Muscle layer of colon (tissue), 2 donors: ENCODE results near the gene TEAD3.
"Not testable (repeated sequence)": the region's sequence is repeated elsewhere in the genome, so short reads cannot be mapped to it uniquely, and the experiment has no call there.

ENCODE experiments used
- H3K27ac ChIP-seq: one replicate; pipeline ENCODE4 v1.7.0; 2013; ENCODE audit warnings: low read depth, mild to moderate bottlenecking, low read length, moderate library complexity
- H3K27me3 ChIP-seq, 2 donors: one replicate each; pipeline ENCODE4 v1.7.0; 2013; ENCODE audit warnings: low read length in 2 of 2, mild to moderate bottlenecking in 2 of 2; ENCODE audit not compliant: insufficient read depth in 2 of 2, control insufficient read depth in 1 of 2
- H3K36me3 ChIP-seq: one replicate; pipeline ENCODE4 v1.7.0; 2013; ENCODE audit warnings: mild to moderate bottlenecking, low read length; ENCODE audit not compliant: insufficient read depth
- H3K4me1 ChIP-seq: one replicate; pipeline ENCODE4 v1.7.0; 2013; ENCODE audit warnings: mild to moderate bottlenecking, low read length; ENCODE audit not compliant: insufficient read depth
- H3K4me3 ChIP-seq, 2 donors: one replicate each; pipeline ENCODE4 v1.7.0; 2013; ENCODE audit warnings: low read length in 2 of 2, low read depth in 1 of 2, mild to moderate bottlenecking in 1 of 2, moderate library complexity in 1 of 2
- H3K9ac ChIP-seq: one replicate; pipeline ENCODE4 v1.7.0; 2013; ENCODE audit warnings: low read length
- H3K9me3 ChIP-seq: one replicate; pipeline ENCODE4 v1.7.0; 2013; ENCODE audit warnings: mild to moderate bottlenecking, low read length
- donor health status: abdominal sarcoma.
- donor health status: Adenocarcinoma of cecum.

The TEAD3 gene

GRCh38 chr6:35496841-35497570 lies at the start of gene TEAD3:
TSS of gene TEAD3 (minus strand) at chr6:35497079.
- H3K9ac ChIP-seq, result peak within 1 kb of the TSS; percentile 98
- no peaks in the 10 kb centered on the region for H3K36me3 ChIP-seq
- H3K4me1 ChIP-seq, result peaks cover 47% of the 10 kb centered on the region
- H3K27me3 ChIP-seq, result peaks cover 0 to 10% of the 10 kb centered on the region in 2 donors
- H3K9me3 ChIP-seq, result no peaks in the 10 kb centered on the region
- H3K27ac ChIP-seq, result peak within 1 kb of the TSS; percentile 99
- H3K4me3 ChIP-seq, result peak within 1 kb of the TSS; percentile 69 to 79

- Histone ChIP-seq H3K9ac (no peak overlapping the region), H3K27me3 (no peaks in the 10 kb centered on the region), H3K27ac (no peak overlapping the region), H3K4me1 (no peaks in the 10 kb centered on the region), H3K4me3 (no peak overlapping the region), H3K9me3 (no peaks in the 10 kb centered on the region), H3K36me3 (no peaks in the 10 kb centered on the region)
These were observed 48.0 kb upstream of the TEAD3 start for GRCh38 chr6:35544769-35545361.

- Histone ChIP-seq H3K4me1 (no peaks in the 10 kb centered on the region), H3K9ac (no peak overlapping the region), H3K9me3 (no peaks in the 10 kb centered on the region), H3K27me3 (no peaks in the 10 kb centered on the region), H3K4me3 (no peak overlapping the region), H3K27ac (no peak overlapping the region), H3K36me3 (no peaks in the 10 kb centered on the region)
These were observed 46.7 kb upstream of the TEAD3 start for GRCh38 chr6:35543459-35544193.

DNA sequence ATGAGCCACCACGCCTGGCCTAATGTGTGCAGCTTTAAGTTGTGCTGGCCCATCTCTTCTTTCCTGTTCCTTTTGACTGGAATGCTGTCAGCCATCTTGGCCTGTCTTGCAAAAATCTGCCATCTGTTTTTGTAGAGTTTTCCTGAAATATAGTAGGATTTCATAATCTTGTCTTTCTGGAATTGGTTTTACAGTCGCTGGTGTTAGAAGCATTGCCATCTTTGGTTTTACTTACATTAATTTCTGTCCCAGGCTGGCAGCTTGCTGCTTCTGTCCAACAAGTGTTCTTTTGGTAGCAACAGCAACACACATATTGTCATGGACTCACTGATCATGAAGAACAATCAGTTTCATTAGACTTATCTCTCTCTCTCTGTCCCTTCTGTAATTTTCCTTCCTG lies 45.0 kb upstream of the TEAD3 start:
- Histone ChIP-seq H3K27ac (no peak overlapping the region), H3K36me3 (no peaks in the 10 kb centered on the region), H3K27me3 (no peaks in the 10 kb centered on the region), H3K9ac (no peak overlapping the region), H3K4me1 (no peaks in the 10 kb centered on the region), H3K4me3 (no peak overlapping the region), H3K9me3 (no peaks in the 10 kb centered on the region)

- H3K27ac ChIP-seq, result no peak overlapping the region
- no peaks in the 10 kb centered on the region for H3K9me3 ChIP-seq
- H3K9ac ChIP-seq, result no peak overlapping the region
- no peaks in the 10 kb centered on the region for H3K36me3 ChIP-seq
- H3K4me3 ChIP-seq, result no peak overlapping the region
- H3K4me1 ChIP-seq, result no peaks in the 10 kb centered on the region
- H3K27me3 ChIP-seq, result no peaks in the 10 kb centered on the region
These were observed 42.3 kb upstream of the TEAD3 start for GRCh38 chr6:35539223-35539622.

GRCh38 chr6:35535847-35536246 lies 39.0 kb upstream of the TEAD3 start:
- not testable (repeated sequence) for H3K4me3 ChIP-seq, H3K27ac ChIP-seq, H3K9me3 ChIP-seq, H3K27me3 ChIP-seq, H3K9ac ChIP-seq, H3K4me1 ChIP-seq, H3K36me3 ChIP-seq

DNA sequence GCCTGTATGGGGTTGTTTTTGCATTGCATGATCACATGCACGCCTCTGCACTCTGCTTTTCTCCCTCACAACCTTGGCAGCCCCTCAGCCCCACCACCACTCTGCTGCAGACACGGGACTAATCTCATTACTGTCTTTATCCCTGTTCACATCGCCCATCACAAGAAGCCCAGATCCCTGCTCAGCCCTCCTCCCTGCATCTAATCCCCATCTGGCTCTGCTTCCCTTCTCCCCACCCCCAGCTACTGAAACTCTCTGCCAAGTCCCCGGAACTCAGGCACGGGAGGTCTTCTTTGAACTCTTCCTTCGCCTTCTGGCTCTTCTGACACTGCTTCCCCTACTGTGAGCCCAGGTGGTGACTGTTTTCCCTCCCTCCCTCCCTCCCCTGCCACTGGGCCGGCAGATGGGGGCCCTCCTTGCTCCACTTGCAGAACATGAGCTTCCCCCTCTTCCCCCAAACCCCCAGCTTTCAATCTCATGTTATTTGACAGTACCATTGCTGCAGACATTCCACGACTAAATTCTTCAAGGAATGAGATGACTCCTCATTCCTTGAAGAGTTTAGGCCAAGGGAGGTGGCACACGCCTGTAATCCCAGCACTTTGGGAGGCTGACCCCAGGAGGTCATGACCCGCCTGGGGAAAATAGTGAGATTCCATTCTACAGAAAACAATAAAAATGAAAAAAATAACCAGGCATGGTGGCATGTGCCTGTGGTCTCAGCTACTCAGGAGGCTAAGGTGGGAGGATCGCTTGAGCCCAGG lies 37.7 kb upstream of the TEAD3 start:
- H3K4me1 ChIP-seq, result no peaks in the 10 kb centered on the region
- H3K9ac ChIP-seq, result no peak overlapping the region
- no peaks in the 10 kb centered on the region for H3K36me3 ChIP-seq
- H3K4me3 ChIP-seq, result no peak overlapping the region
- no peaks in the 10 kb centered on the region for H3K27me3 ChIP-seq
- no peaks in the 10 kb centered on the region for H3K9me3 ChIP-seq
- H3K27ac ChIP-seq, result no peak overlapping the region

DNA sequence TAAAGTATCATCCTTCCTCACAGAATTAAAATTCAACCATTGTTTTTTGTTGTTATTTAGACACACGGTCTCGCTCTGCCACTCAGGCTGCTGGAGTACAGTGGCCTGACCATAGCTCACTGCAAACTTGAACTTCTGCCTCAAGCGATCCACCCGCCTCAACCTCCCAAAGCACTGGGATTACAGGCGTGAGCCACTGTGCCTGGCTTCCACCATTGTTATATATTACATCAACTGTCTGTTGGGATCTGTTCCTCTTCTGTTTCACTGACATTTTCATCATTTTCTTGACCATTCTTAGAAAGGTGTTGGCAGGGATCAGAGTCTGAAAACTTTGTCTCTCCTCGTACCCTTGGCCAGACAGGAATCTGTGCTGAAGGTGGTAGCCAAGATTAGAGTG lies 37.1 kb upstream of the TEAD3 start:
- no peaks in the 10 kb centered on the region for H3K4me1 ChIP-seq
- H3K27me3 ChIP-seq, result no peaks in the 10 kb centered on the region
- H3K9ac ChIP-seq, result no peak overlapping the region
- no peak overlapping the region for H3K27ac ChIP-seq
- no peaks in the 10 kb centered on the region for H3K36me3 ChIP-seq
- no peaks in the 10 kb centered on the region for H3K9me3 ChIP-seq
- no peak overlapping the region for H3K4me3 ChIP-seq

GRCh38 chr6:35532126-35532525 lies 35.2 kb upstream of the TEAD3 start:
- Histone ChIP-seq H3K9ac (no peak overlapping the region), H3K4me1 (no peaks in the 10 kb centered on the region), H3K27ac (no peak overlapping the region), H3K27me3 (no peaks in the 10 kb centered on the region), H3K9me3 (no peaks in the 10 kb centered on the region), H3K4me3 (no peak overlapping the region), H3K36me3 (no peaks in the 10 kb centered on the region)

- Histone ChIP-seq H3K9me3 (no peaks in the 10 kb centered on the region), H3K9ac (no peak overlapping the region)
These were observed 27.6 kb upstream of the TEAD3 start for GRCh38 chr6:35524380-35525020.

More at GRCh38 chr6:35524380-35525020, 27.6 kb upstream of the TEAD3 start:
- no peak overlapping the region for H3K4me3 ChIP-seq
- no peaks in the 10 kb centered on the region for H3K27me3 ChIP-seq
- H3K36me3 ChIP-seq, result no peaks in the 10 kb centered on the region
- no peaks in the 10 kb centered on the region for H3K4me1 ChIP-seq
- no peak overlapping the region for H3K27ac ChIP-seq
